SK-N-SH (cell line): Measurements from ENCODE around the gene EPS8L2.

Experiments
- EP300 ChIP-seq, 2 experiments: IDR thresholded peaks; 2 replicates each; pipeline versions ENCODE4 v1.4.0 to v1.6.1; 2012; ENCODE audit warnings: borderline replicate concordance in 1 of 2, low read depth in 1 of 2, low read length in 1 of 2
- RFX5 ChIP-seq: IDR thresholded peaks from 2 replicates; pipeline ENCODE4 v1.6.1; 2012; ENCODE audit warnings: mild to moderate bottlenecking, improper control_type of control experiment, low read length
- TF ChIP-seq, protein P1 (sequence below): fragments of 200-600 bp; sonication (generic); IDR thresholded peaks from 2 replicates; pipeline ENCODE4 v1.6.1; 2017; ENCODE audit warnings: antibody characterized with exemption, mild to moderate bottlenecking, moderate library complexity

DNA sequence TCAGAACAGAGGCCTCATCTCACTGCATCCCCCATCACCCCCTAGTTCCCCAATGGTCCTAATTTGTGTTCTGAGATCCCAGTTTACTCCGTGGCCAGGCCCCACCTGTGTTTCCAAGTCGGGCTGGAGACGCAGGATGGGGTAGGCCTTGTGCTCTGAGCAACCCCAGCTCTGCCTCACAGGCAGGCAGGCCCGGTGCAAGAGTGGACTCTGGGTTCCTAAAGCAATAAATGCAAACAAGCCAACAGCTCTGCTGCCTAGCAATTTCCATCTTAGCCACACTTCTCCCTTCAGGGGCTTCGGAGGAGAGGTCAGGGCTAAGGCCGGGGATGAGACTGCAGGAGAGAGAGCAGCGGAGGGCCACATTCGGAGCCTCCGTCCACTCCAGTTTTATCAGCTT is 2.5 kb upstream of the EPS8L2 start:
- TF ChIP-seq, protein P1, sequence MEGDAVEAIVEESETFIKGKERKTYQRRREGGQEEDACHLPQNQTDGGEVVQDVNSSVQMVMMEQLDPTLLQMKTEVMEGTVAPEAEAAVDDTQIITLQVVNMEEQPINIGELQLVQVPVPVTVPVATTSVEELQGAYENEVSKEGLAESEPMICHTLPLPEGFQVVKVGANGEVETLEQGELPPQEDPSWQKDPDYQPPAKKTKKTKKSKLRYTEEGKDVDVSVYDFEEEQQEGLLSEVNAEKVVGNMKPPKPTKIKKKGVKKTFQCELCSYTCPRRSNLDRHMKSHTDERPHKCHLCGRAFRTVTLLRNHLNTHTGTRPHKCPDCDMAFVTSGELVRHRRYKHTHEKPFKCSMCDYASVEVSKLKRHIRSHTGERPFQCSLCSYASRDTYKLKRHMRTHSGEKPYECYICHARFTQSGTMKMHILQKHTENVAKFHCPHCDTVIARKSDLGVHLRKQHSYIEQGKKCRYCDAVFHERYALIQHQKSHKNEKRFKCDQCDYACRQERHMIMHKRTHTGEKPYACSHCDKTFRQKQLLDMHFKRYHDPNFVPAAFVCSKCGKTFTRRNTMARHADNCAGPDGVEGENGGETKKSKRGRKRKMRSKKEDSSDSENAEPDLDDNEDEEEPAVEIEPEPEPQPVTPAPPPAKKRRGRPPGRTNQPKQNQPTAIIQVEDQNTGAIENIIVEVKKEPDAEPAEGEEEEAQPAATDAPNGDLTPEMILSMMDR: no peak
- TF ChIP-seq RFX5: no peak
- no peak for TF ChIP-seq EP300 (IDR thresholded peaks at IDR 0.05; ENCODE audit: borderline replicate concordance in 1 of 2, low read depth in 1 of 2, low read length in 1 of 2)
